Rectal smooth muscle tissue (tissue), 1 donor: ENCODE measurements around the gene LYPD3.

Source experiments
- H3K27ac ChIP-seq: one replicate; pipeline ENCODE4 v1.7.0; 2013; ENCODE audit warnings: low read depth, low read length, inconsistent platforms
- H3K27me3 ChIP-seq: one replicate; pipeline ENCODE4 v1.7.0; 2013; ENCODE audit warnings: low read length; ENCODE audit not compliant: control insufficient read depth, insufficient read depth
- H3K36me3 ChIP-seq: one replicate; pipeline ENCODE4 v1.7.0; 2013; ENCODE audit warnings: low read length; ENCODE audit not compliant: control insufficient read depth, insufficient read depth
- H3K4me1 ChIP-seq: one replicate; pipeline ENCODE4 v1.7.0; 2013; ENCODE audit warnings: low read length; ENCODE audit not compliant: control insufficient read depth, insufficient read depth
- H3K4me3 ChIP-seq: one replicate; pipeline ENCODE4 v1.7.0; 2013; ENCODE audit warnings: low read length
- H3K9ac ChIP-seq: one replicate; pipeline ENCODE4 v1.7.0; 2013; ENCODE audit warnings: low read length

The LYPD3 gene

DNA sequence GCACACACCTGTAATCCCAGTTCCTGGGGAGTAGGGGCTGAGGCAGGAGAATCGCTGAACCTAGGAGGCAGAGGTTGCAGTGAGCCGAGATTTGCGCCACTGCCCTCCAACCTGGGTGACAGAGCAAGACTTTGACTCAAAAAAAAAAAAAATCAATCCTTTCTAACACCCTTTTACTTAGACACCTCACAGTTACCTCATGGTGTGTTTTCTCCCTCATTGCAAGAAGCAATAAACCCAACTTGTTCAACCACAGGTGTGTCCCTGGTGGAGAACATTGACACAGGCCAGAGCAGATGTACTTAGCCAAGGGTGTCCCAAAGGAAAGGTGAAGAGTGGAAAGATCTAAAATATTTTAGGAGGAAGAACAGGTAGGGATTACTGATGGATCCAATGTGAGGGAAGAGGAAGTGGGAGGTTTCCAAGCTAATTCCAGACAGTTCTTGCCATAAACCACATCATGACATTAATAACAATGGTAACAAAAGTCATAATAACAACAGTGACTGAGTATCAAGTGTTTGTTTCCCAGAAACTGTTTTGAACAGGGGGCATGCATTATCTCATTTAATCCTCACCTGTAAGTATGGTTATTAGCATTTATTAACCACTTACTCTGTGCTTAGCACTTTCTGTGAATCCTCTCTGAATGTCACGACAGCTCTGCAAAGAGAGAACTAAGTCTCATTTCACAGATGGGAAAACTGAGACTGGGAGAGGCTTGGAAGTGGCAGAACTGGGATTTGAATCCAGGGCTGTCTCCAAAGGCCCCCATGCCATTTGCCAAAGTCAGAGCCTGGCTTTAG is 3.1 kb upstream of the LYPD3 start:
- H3K36me3 ChIP-seq, result no peaks in the 10 kb centered on the region
- H3K27me3 ChIP-seq, result no peaks in the 10 kb centered on the region
- peaks cover 5% of the 10 kb centered on the region for H3K4me1 ChIP-seq
- no peak overlapping the region for H3K4me3 ChIP-seq
- no peak overlapping the region for H3K27ac ChIP-seq
- H3K9ac ChIP-seq, result no peak overlapping the region

DNA sequence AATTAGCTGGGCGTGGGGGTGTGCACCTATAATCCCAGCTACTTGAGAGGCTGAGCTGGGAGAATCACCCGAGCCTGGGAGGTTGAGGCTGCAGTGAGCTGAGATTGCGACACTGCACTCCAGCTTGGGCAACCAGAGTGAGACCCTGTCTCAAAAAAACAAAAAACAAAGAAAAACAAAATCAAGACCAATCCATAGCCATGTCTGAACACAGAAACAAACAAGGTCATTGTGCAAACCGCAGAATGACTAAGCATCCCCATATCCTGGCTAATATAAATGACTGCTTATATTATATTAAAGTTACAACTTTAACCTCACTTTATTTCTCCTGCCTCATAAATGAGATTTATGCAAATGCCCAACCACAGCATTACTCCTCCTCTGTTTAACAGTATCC is 2.3 kb upstream of the LYPD3 start:
- Histone ChIP-seq H3K27me3 (no peaks in the 10 kb centered on the region), H3K4me1 (peaks cover 5% of the 10 kb centered on the region), H3K27ac (no peak overlapping the region), H3K4me3 (no peak overlapping the region), H3K36me3 (no peaks in the 10 kb centered on the region), H3K9ac (no peak overlapping the region)

DNA sequence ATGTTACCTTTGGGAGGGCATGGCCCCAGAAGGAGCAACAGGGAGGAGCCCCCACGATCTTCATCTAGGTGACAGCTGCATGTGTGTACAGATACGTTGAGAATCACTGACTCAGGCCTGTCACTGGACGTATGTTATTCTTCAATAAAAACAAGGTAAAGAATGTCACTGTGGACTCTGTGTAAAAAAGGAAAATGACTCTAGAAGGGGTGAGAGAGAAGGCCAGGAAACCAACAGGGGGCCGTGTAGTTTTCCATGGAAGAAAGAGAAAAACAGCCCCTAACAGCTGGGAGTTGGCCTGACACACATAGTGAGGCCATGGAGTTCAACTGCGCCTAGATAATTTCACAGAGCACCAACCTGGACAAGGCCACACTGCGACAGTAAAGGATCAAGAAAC is 1.9 kb upstream of the LYPD3 start:
- no peaks in the 10 kb centered on the region for H3K36me3 ChIP-seq

DNA sequence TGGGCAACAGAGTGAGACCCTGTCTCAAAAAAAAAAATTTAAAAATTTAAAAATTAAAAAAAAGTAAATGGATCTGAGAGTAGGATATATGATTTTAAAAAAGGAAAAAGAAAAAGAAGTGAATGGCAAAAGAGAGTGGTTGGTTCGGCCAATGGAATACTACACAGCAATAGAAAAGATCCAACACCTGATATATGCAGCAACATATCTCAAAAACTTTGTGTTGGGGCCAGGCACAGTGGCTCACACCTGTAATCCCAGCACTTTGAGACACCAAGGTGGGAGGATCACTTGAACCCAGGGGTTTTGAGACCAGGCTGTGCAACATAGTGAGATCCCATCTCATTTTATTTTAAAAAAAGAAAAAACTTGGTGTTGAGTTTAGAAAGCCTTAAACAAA is 1.4 kb upstream of the LYPD3 start:
- Histone ChIP-seq H3K4me1 (peaks cover 5% of the 10 kb centered on the region), H3K27ac (no peak overlapping the region), H3K36me3 (no peaks in the 10 kb centered on the region), H3K9ac (no peak overlapping the region), H3K4me3 (no peak overlapping the region), H3K27me3 (no peaks in the 10 kb centered on the region)

More for the DNA sequence above, 1.9 kb upstream of the LYPD3 start:
- H3K4me3 ChIP-seq, result no peak overlapping the region
- peaks cover 5% of the 10 kb centered on the region for H3K4me1 ChIP-seq
- H3K27ac ChIP-seq, result no peak overlapping the region
- no peak overlapping the region for H3K9ac ChIP-seq
- no peaks in the 10 kb centered on the region for H3K27me3 ChIP-seq

DNA sequence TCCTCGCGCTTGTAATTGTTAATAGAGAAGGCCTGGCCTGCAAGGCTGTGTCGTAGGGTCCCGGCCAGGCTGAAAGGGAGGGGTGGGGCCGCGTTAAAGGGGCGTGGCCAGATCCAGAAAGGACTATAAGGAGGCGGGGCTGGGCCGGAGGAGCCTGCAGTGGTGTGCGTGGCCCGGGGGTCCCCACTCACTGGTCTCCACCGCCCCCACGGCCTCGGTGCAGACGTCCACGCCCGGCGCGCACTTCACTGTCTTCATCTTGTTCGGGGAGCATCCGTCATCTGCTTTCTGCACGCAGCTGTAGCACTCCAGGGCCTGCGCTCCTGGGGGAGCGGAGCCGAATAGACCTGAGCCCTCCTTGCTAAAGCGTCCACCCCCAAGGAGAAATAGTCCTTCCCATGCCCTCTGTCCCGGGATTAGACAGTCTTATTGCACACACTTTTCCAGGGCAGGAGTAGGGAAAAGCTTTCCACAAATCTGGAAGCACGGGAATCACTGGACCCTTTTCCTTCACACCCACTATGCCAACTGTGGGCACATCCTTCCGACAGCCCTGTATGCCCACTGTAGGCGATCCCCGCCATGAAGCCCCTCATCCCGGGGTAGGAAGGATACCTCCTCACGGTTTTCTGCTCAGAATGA is 1.2 kb downstream of the LYPD3 start:
- Histone ChIP-seq H3K36me3 (no peaks in the 10 kb centered on the region), H3K27me3 (no peaks in the 10 kb centered on the region), H3K4me3 (peak overlapping the region; percentile 91), H3K4me1 (peaks cover 5% of the 10 kb centered on the region), H3K9ac (peak overlapping the region; percentile 64), H3K27ac (peak overlapping the region; percentile 94)

GRCh38 chr19:43463381-43464133 is 1.9 kb downstream of the LYPD3 start:
- Histone ChIP-seq H3K4me3 (peak overlapping the region; percentile 91), H3K27me3 (no peaks in the 10 kb centered on the region), H3K36me3 (no peaks in the 10 kb centered on the region), H3K9ac (peak overlapping the region; percentile 34), H3K27ac (peak overlapping the region; percentile 94), H3K4me1 (peaks cover 5% of the 10 kb centered on the region)

DNA sequence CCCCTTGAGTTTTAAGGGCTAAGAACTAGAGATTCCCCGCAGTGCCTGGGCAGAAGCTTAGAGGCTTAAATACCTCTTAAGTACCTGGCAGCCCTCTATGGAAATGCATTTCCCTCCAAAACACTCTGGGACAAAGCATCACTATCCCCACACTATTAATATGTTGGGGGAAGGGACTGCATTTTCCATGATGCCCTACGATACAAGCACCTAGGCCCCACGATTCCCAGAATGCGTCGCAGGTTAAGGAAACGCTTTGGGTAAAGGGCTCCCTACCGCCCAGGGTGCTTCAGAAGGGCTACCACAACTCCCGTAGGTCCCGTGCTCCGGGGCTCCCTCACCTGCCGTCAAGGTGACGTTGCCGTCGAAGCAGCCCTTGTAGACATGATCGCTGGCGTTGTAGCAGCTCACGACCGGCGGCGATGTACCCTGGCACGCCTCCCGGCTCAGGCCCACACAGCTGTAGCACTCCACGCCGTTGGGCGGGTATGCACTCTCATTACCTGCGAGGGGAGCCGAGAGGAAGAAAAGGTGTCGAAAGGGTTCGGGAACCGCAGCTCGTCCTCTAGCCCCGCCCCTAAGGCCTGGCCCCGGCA is 2.5 kb downstream of the LYPD3 start:
- Histone ChIP-seq H3K27me3 (no peaks in the 10 kb centered on the region), H3K4me3 (peak overlapping the region; percentile 91), H3K9ac (peak overlapping the region; percentile 45), H3K36me3 (no peaks in the 10 kb centered on the region), H3K27ac (peak overlapping the region; percentile 67), H3K4me1 (peaks cover 5% of the 10 kb centered on the region)

- Histone ChIP-seq H3K27me3 (no peaks in the 10 kb centered on the region), H3K4me1 (peaks cover 5% of the 10 kb centered on the region), H3K4me3 (peak overlapping the region; percentile 91), H3K9ac (no peak overlapping the region), H3K27ac (no peak overlapping the region), H3K36me3 (no peaks in the 10 kb centered on the region)
Observed at GRCh38 chr19:43462383-43462782, 3.0 kb downstream of the LYPD3 start.

GRCh38 chr19:43461303-43461702 is 4.1 kb downstream of the LYPD3 start:
- Histone ChIP-seq H3K4me3 (no peak overlapping the region), H3K27me3 (no peaks in the 10 kb centered on the region), H3K27ac (no peak overlapping the region), H3K36me3 (no peaks in the 10 kb centered on the region), H3K4me1 (peaks cover 5% of the 10 kb centered on the region), H3K9ac (no peak overlapping the region)

DNA sequence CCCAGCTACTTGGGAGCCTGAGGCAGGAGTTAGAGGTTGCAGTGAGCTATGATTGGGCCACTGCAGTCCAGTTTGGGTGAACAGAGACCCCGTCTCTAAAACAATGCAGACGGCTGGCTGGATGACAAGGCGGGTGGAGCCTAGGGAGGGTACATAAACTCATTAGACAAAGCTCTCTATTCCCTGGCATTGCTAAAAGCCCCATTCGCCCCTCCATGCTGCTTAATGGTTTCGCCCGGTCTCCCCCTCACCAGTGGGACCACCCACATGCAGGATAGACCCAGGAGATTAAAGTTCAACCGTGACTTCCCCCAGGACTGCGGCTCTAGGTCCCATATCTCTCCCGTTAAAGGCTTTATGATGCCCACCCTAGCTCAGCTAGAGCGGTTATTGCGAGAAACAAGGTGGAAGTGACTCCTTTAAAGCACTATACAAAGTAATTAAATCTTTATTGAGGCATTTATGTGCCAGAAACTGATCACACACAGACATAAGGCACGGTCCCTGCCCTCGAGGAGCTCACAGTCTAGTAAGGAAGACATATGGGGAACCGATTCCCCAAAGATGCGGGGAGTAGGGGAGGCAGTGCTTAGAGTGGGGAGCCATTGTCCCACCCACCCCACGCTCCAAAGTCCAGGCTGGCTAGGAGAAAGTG is 4.9 kb downstream of the LYPD3 start:
- Histone ChIP-seq H3K9ac (no peak overlapping the region), H3K36me3 (no peaks in the 10 kb centered on the region), H3K27ac (no peak overlapping the region), H3K4me3 (no peak overlapping the region), H3K4me1 (peaks cover 5% of the 10 kb centered on the region), H3K27me3 (no peaks in the 10 kb centered on the region)

- no peaks in the 10 kb centered on the region for H3K27me3 ChIP-seq
- H3K4me3 ChIP-seq, result no peak overlapping the region
- H3K27ac ChIP-seq, result no peak overlapping the region
- H3K4me1 ChIP-seq, result no peaks in the 10 kb centered on the region
- H3K9ac ChIP-seq, result no peak overlapping the region
- no peaks in the 10 kb centered on the region for H3K36me3 ChIP-seq
Observed at GRCh38 chr19:43457809-43458208, 7.6 kb downstream of the LYPD3 start.
